ENCODE data around the gene C10orf71.

Gene C10orf71

DNA sequence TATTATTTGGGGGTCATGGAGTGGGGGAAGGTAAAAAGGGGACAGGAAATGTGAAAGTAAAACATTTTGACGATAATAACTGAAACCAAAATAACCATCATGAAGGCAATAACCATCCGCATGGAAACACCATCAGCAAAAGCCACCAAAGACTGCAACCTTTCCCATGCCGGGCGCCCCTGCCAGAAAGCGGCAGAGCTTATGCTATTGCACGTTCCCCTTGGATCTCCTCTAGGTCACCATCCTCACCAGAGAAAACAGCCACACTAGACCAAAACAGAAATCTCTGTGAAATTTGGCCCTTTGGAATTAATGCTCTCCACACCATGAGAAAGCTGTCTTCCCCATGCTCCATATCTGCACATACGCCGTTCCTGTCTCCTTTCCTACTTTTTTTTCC, 65.8 kb downstream of the C10orf71 start:
- DNase-seq = no peak

- no peak for DNase-seq
These were observed 66.3 kb downstream of the C10orf71 start for GRCh38 chr10:49365275-49365674.

DNA sequence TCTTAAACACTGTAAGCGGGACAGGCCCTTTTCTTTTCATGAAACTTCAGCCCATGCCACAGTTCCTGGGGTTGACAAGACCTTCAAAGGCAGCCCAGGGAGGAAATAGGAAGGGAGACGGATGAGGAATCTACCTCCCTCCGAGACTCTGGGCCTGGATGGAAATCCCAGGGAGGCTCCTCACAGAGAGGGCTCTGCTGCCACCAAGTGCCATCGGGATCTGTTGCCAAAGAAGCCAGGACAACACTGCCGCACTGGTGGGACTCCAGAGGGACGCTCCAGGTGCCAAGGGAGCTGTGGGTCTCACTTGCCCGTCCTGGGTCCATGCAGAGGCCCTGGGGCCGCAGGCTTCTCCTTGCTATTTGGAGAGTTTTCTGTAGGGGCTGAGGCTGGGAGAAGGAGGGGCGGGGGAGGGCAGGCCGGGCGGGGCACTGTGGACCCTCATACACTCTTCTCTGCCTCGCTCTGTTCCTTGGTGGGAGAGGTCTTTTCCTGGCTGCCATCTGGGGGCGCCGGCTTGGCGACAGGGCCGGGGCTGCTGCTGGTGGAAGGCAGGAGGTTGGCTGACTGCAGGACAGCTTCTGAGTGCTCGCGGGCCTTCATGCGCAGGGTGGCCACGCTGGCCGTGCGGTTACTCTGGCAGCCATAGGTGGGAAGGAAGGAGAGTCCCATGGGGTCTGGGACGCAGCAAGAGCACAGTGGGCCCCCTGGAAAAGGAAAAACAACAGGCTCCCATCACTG, 66.9 kb downstream of the C10orf71 start:
- no peak for DNase-seq

GRCh38 chr10:49366460-49366859, 67.5 kb downstream of the C10orf71 start:
- DNase-seq = no peak

DNA sequence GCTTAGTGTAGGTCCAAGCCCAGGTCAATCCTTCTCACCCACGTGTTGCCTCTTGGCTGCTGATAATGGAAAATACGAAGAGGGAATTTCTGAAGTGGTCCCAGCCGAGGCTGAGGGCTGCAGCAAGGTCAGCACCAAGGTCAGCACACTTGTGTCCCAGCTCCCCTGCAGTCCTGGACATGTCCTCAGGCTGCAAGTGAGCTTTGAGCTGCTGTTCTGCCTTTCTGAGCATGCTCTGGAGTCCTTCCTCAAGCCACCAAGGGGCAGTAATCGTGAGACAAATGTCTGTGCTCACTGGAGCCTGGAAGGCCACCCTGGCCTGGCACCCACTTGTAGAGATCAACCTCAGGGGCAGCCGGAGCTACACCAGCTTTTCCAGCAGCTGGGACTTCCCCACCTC, 68.6 kb downstream of the C10orf71 start:
- DNase-seq = no peak

DNA sequence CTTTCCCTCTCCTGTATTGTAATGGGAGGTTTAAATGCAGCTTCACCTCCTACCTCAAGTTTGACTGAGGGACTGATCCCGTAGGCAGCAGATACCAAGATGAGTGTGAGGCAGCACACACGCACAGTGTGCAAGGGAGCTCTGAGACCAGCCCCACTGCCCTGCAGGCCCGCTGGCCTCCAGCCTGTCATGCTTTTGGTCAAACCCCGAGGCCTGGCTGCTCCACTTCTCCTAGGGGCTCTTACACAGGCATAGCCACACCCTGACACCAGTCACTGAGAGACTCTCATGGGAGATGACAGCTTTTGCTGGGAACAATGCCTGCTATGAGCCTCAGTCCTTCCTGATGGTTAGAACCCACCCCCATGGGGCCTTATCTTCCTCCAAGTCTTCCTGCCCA, 69.3 kb downstream of the C10orf71 start:
- DNase-seq = no peak

GRCh38 chr10:49369216-49370162, 70.5 kb downstream of the C10orf71 start:
- peak; percentile 43 for DNase-seq

DNA sequence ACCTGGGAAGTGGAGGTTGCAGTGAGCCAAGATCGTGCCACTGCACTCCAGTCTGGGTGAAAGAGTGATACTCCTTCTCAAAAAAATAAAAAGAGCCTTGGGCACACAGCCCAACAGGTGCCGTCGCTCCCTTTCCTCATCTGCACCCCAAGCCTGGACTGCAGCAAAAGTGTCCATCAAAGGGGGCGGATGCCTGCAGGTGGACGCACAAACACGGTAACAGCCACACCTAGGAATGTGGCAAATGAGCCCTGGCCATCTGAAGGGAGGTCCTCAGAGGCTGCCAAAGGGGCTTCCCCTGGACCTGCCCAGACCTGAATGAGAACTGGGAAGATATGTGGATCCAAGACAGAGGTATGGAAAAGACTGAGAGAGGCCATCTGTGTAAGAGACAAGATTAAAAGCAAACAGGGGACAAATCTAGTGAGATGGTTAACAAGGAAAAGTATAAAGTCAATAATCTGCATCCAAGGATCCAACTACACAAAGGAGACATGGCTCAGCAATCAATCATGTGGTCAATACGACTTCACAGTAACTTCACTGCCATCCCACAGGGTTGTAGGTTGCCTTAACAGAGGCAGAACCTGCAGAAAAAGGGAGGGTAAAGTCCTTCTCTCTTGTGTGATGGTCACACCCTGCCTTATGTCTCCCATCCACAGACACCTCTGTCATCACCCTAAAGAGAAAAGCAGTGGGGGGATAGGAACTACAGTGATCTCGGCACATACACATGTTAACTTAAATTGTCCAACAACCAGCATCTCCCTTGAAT, 71.5 kb downstream of the C10orf71 start:
- DNase-seq = no peak

DNA sequence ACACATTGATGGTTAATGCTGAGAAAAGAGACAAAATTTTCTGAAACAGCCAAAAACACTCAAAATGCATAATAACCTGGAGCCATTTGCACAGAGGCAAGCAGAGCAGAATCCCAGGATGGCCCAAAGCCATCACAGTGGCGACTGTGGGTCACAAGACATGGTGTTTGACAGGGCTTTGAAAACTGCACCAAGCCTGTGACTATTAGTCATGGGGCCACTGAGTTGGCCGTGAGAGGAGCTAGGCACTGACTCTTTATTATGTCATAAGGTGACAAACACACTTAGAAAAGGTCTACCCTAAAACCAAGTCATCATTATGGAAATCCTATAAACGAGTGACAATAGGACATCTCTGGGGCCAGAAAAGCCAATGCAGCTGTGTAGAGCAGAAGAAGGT, 73.0 kb downstream of the C10orf71 start:
- DNase-seq = peak; percentile 86

GRCh38 chr10:49373361-49373760, 74.4 kb downstream of the C10orf71 start:
- peak; percentile 21 for DNase-seq

DNA sequence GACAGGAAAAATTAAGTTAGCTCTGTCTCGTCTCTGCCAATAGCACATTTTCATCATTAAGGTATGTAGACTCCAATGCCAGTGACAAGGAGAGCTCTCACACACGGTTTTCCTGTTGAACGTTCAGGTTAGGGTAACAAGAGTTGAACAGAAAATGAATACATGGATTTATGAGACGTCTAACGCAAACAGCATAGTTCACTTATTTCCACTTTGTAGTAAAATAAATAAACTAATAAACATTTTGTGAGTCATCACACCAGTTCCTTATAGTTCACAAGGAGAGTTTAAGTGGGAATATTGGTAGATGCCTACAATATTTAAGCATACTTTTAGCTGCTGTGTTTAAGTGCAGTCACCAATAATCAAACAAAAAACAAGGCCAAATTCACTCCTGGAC, 75.8 kb downstream of the C10orf71 start:
- DNase-seq = no peak

- no peak for DNase-seq
These were observed 76.6 kb downstream of the C10orf71 start for GRCh38 chr10:49375611-49376010.

Measured in suppressor macrophage treated with lipopolysaccharide for 4 hours (primary cell).